GM23248 (cell line): ENCODE results near the gene IRF5.

Experiments used
- EZH2 ChIP-seq: fragments of 200-600 bp; sonication (generic); IDR thresholded peaks from 2 replicates; pipeline ENCODE4 v1.6.1; 2018; ENCODE audit warnings: antibody characterized with exemption, mild to moderate bottlenecking; ENCODE audit not compliant: insufficient read depth, poor library complexity, severe bottlenecking
- EZH2phosphoT487 ChIP-seq: fragments of 200-600 bp; sonication (generic); IDR thresholded peaks from 2 replicates; pipeline ENCODE4 v1.6.1; 2018; ENCODE audit warnings: antibody characterized with exemption, moderate library complexity, mild to moderate bottlenecking, low read depth; ENCODE audit not compliant: insufficient read depth

DNA sequence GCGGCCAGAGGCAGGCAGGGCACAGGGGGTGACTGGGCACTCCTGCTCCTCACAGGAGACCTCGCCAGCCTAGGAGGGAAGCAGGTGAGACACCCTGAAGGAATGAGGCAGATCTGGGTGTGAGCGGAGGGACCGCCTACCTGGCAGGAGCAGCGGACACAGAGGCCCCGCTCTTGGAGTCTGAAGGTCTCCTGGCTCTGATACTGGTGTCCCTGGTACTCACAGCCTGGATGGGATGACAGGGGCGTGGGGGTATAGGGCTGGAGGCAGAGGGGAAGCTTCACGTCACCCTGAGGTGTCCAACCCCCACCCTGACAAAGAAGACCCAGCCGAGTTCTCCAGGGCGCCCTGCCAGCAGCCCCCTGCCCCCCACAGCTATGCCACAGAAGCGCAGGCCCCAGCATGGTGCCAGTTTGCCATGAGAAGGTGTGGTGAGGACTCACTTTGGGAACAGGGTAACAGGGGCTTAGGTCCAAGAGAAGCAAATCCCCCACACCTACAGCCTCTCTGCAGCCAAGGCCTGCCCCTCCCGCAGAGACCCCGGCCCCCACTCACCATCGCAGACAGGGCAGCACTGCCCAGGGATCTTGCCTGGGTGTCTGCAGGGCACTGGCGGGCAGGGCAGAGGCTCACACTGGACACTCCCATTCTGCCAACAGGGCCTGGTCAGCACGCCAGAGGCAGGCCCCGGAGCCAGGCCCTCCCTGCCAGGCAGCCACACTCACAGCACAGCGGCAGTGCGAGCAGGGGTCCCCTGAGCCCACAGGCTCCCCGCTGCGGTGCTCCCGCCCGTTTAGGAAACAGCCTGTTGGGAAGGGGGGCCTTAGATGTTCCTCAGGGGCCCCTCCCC, 44.3 kb upstream of the IRF5 start:
- TF ChIP-seq EZH2 (no peak), EZH2phosphoT487 (no peak)
